BJ (cell line): ENCODE measurements around the gene JAG1. TPM values are rescaled to one million over a fixed set of nuclear protein-coding genes. Genes with fewer than 3 reads are reported as not detected.

Experiments used
- CTCF ChIA-PET: fragments of 350-600 bp; formaldehyde crosslinking; extraction: SDS; loops from one replicate; lab custom pipeline; 2021; ENCODE audit warnings: antibody characterized with exemption, inconsistent platforms; lab: Yijun Ruan, JAX
- POLR2A ChIA-PET: fragments of 300-600 bp; sonication (Branson Sonifier 250); formaldehyde crosslinking; extraction: SDS; loops from one replicate; lab custom pipeline; 2021; ENCODE audit warnings: antibody characterized with exemption; lab: Charles Lee
- DNase-seq: peaks from one replicate; pipeline ENCODE4 v3.0.0-alpha.2; 2011; ENCODE audit warnings: low read depth
- H3K27me3 ChIP-seq: 2 replicates; pipeline ENCODE4 v1.6.0; 2011; ENCODE audit warnings: low read length; ENCODE audit not compliant: control insufficient read depth, insufficient read depth
- H3K36me3 ChIP-seq: 2 replicates; pipeline ENCODE4 v1.5.1; 2011; ENCODE audit warnings: low read length; ENCODE audit not compliant: control insufficient read depth, insufficient read depth
- H3K4me3 ChIP-seq: 2 replicates; pipeline ENCODE4 v1.5.1; 2011; ENCODE audit warnings: low read depth, mild to moderate bottlenecking, control low read depth, low read length
- CTCF ChIP-seq: IDR thresholded peaks from 2 replicates; pipeline ENCODE4 v1.5.1; 2011; ENCODE audit warnings: low read depth, mild to moderate bottlenecking, control low read depth, inconsistent platforms, low read length, moderate library complexity; ENCODE audit not compliant: insufficient read depth
- polyA plus RNA-seq: library from polyadenylated mRNA; depleted of rRNA; stranded (reverse); fragments of >200 nt; gene quantifications from 2 replicates; pipeline ENCODE4 v1.2.3, GENCODE V29; 2011

JAG1 gene
- polyA plus RNA-seq, 1 experiment = 19.9 TPM

DNA sequence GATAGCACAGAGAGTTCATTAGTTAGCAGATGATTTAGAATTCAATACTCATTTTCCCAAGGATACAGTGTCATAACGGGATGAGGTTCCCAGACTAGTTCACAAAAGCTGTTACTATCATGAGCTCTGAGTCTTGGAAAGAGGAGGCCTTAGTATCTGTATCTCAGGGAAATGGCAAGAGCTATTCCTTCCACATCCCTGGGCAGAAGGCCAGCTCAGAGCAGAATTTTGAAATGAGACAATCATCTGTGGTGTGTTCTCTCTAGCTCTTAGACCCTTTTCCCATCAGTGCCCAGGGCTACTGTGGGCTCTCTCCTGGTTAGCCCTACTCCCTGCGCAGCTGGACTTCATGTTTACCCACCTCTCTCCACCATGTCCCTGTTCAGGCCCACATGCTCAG, 64.5 kb downstream of the JAG1 start:
- no peak overlapping the region for H3K4me3 ChIP-seq
- POLR2A ChIA-PET = interaction anchor here (0.6 kb wide), 2 partner anchors 34 to 98 kb away, joined by 4 to 7 read pairs; no protein-coding TSS in a partner anchor
- CTCF ChIA-PET = interaction anchor here (1.2 to 1.5 kb wide), 3 partner anchors 10 to 62 kb away, joined by 3 to 5 read pairs (median 4); no protein-coding TSS in a partner anchor

DNA sequence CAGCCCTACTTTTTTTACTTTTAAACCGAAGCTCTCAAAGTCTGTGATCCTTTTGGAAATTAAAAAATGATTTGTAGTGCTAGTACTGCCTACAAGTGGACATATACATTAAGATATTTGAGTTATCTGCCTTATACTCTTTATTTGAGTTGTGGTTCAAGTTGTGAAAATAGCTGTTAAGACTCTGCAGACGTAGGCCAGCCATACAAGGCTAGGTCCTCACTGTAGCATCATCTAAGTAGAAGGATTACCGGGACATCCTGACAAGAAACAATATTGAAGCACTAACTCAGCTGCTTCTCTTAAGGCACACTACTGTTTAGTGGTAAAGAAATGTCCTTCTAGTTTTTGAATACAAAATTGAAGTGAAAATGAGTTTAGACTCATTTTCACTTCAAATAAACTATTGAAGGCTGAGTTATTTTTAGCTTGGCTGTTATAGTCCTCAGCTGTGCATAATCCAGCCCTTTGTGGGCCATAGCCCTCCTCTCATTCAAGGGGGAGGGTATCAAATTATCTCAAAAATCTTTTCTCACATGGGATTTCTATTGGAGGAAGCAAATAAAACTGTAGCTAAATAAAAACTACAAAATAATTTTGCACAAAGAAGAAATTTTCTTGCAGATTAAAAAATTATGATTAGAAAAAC, 68.1 kb downstream of the JAG1 start:
- Histone ChIP-seq H3K36me3 (no peaks in the 10 kb centered on the region), H3K27me3 (no peaks in the 10 kb centered on the region), H3K4me3 (no peak overlapping the region)
- CTCF ChIA-PET = interaction anchor here (0.6 to 2.2 kb wide), 4 partner anchors 10 to 69 kb away, joined by 3 to 6 read pairs (median 4); no protein-coding TSS in a partner anchor
- no peak for DNase-seq
- POLR2A ChIA-PET = no interaction called here
- no peak for TF ChIP-seq CTCF

More for the DNA sequence above, 64.5 kb downstream of the JAG1 start:
- DNase-seq = no peak
- Histone ChIP-seq H3K27me3 (no peaks in the 10 kb centered on the region), H3K36me3 (no peaks in the 10 kb centered on the region)
- TF ChIP-seq CTCF = no peak

- Histone ChIP-seq H3K36me3 (no peaks in the 10 kb centered on the region), H3K4me3 (no peak overlapping the region), H3K27me3 (no peaks in the 10 kb centered on the region)
- ChIA-PET POLR2A (no interaction called here), CTCF (interaction anchor here (1.8 to 2.2 kb wide), 2 partner anchors 67 to 70 kb away, joined by 4 to 6 read pairs; no protein-coding TSS in a partner anchor)
- no peak for TF ChIP-seq CTCF
- DNase-seq = no peak
Measured at GRCh38 chr20:10604865-10605440, 68.8 kb downstream of the JAG1 start.

GRCh38 chr20:10603971-10604864, 69.6 kb downstream of the JAG1 start:
- no peak overlapping the region for H3K4me3 ChIP-seq
- peak; percentile 88 for DNase-seq
- H3K27me3 ChIP-seq = no peaks in the 10 kb centered on the region
- POLR2A ChIA-PET = no interaction called here
- no peak for TF ChIP-seq CTCF
- CTCF ChIA-PET = interaction anchor here (1.8 to 2.2 kb wide), 2 partner anchors 67 to 71 kb away, joined by 4 to 6 read pairs; no protein-coding TSS in a partner anchor
- H3K36me3 ChIP-seq = no peaks in the 10 kb centered on the region

- TF ChIP-seq CTCF = no peak
- Histone ChIP-seq H3K36me3 (no peaks in the 10 kb centered on the region), H3K4me3 (no peak overlapping the region), H3K27me3 (no peaks in the 10 kb centered on the region)
- ChIA-PET POLR2A (no interaction called here), CTCF (no interaction called here)
- DNase-seq = no peak
Measured at GRCh38 chr20:10603378-10603777, 70.4 kb downstream of the JAG1 start.
